ENCODE measurements around the gene MCM3AP. TPM values are rescaled to one million over a fixed set of nuclear protein-coding genes. Genes with fewer than 3 reads are reported as not detected.

MCM3AP gene
- total RNA-seq, 1 donor from 2014 or later = 72.4 TPM

GRCh38 chr21:46323227-46323709 is 37.9 kb upstream of the MCM3AP start:
- Histone ChIP-seq H3F3A (ENCODE audit: low read depth) (peaks cover 38% of the 10 kb centered on the region), H4K20me1 (ENCODE audit: low read depth) (peaks cover 49% of the 10 kb centered on the region), H3K36me3 (no peaks in the 10 kb centered on the region), H3K79me2 (ENCODE audit: low read depth) (peaks cover 83% of the 10 kb centered on the region), H3K4me3 (peak overlapping the region; percentile 99), H3K9me3 (ENCODE audit: low read depth) (no peaks in the 10 kb centered on the region), H3K9ac (peak overlapping the region; percentile 89), H3K4me2 (peak overlapping the region; percentile 99), H3K27ac (peak overlapping the region; percentile 43), H3K4me1 (peaks cover 35% of the 10 kb centered on the region), H3K27me3 (no peaks in the 10 kb centered on the region), H2AFZ (replicated peaks) (no peak overlapping the region)
- Mint-ChIP-seq H3K27ac (peak overlapping the region; percentile 96), H3K4me1 (peaks cover 42% of the 10 kb centered on the region), H3K4me3 (peak overlapping the region; percentile 99), H3K9me3 (no peaks in the 10 kb centered on the region), H3K36me3 (peaks cover 20% of the 10 kb centered on the region), H3K27me3 (ENCODE audit: insufficient read depth, low read depth) (peaks cover 11% of the 10 kb centered on the region)
- DNase-seq (ENCODE audit: low spot score) = peak; percentile 52
- TF ChIP-seq EZH2 (IDR thresholded peaks at IDR 0.05) (no peak), EZH2phosphoT487 (IDR thresholded peaks at IDR 0.05) (no peak)
- TF ChIP-seq, protein P1, sequence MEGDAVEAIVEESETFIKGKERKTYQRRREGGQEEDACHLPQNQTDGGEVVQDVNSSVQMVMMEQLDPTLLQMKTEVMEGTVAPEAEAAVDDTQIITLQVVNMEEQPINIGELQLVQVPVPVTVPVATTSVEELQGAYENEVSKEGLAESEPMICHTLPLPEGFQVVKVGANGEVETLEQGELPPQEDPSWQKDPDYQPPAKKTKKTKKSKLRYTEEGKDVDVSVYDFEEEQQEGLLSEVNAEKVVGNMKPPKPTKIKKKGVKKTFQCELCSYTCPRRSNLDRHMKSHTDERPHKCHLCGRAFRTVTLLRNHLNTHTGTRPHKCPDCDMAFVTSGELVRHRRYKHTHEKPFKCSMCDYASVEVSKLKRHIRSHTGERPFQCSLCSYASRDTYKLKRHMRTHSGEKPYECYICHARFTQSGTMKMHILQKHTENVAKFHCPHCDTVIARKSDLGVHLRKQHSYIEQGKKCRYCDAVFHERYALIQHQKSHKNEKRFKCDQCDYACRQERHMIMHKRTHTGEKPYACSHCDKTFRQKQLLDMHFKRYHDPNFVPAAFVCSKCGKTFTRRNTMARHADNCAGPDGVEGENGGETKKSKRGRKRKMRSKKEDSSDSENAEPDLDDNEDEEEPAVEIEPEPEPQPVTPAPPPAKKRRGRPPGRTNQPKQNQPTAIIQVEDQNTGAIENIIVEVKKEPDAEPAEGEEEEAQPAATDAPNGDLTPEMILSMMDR (IDR thresholded peaks at IDR 0.05) = no peak

GRCh38 chr21:46322351-46323226 is 37.2 kb upstream of the MCM3AP start:
- TF ChIP-seq EZH2phosphoT487 (IDR thresholded peaks at IDR 0.05) (no peak), EZH2 (IDR thresholded peaks at IDR 0.05) (no peak)
- TF ChIP-seq, protein P1 (IDR thresholded peaks at IDR 0.05) = no peak
- Histone ChIP-seq H3K79me2 (ENCODE audit: low read depth) (peaks cover 76% of the 10 kb centered on the region), H3F3A (ENCODE audit: low read depth) (peaks cover 38% of the 10 kb centered on the region), H3K27ac (no peak overlapping the region), H3K27me3 (no peaks in the 10 kb centered on the region), H3K4me3 (peak overlapping the region; percentile 99), H3K4me1 (peaks cover 40% of the 10 kb centered on the region), H2AFZ (replicated peaks) (no peak overlapping the region), H3K4me2 (peak overlapping the region; percentile 99), H4K20me1 (ENCODE audit: low read depth) (peaks cover 55% of the 10 kb centered on the region), H3K9ac (peak overlapping the region; percentile 89), H3K9me3 (ENCODE audit: low read depth) (no peaks in the 10 kb centered on the region), H3K36me3 (no peaks in the 10 kb centered on the region)
- H3K9me3 Mint-ChIP-seq = no peaks in the 10 kb centered on the region
- H3K27me3 Mint-ChIP-seq (ENCODE audit: insufficient read depth, low read depth) = peaks cover 11% of the 10 kb centered on the region
- DNase-seq (ENCODE audit: low spot score) = peak; percentile 47
- peaks cover 42% of the 10 kb centered on the region for H3K4me1 Mint-ChIP-seq
- peak overlapping the region; percentile 99 for H3K4me3 Mint-ChIP-seq
- H3K36me3 Mint-ChIP-seq = peaks cover 19% of the 10 kb centered on the region
- peak overlapping the region; percentile 96 for H3K27ac Mint-ChIP-seq

DNA sequence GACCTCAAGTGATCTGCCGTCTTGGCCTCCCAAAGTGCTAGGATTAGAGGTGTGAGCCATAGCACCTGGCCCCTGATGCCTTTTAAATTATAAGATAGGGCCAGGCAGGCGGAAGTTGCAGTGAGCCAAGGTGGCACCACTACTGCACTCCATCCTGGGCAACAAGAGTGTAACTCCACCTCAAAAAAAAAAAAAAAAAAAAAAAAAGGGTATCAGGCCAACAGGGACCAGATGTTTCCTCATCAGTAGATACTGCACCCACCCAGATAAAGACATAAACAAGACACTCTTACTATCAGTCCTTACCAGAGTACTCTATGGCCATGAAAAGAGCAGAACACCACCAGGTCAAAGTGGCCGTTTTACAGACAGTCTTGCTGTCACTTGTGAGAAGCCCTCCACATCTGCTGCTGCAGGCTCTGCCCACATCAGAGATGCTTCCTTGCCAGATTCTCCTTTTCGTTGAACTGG is 35.0 kb upstream of the MCM3AP start:
- H3K9me3 Mint-ChIP-seq = no peaks in the 10 kb centered on the region
- Histone ChIP-seq H3F3A (ENCODE audit: low read depth) (peaks cover 33% of the 10 kb centered on the region), H3K36me3 (no peaks in the 10 kb centered on the region), H3K9me3 (ENCODE audit: low read depth) (no peaks in the 10 kb centered on the region), H3K4me2 (peak overlapping the region; percentile 99), H3K4me3 (peak overlapping the region; percentile 99), H3K27me3 (no peaks in the 10 kb centered on the region), H3K4me1 (peaks cover 29% of the 10 kb centered on the region), H2AFZ (replicated peaks) (no peak overlapping the region), H3K79me2 (ENCODE audit: low read depth) (peaks cover 58% of the 10 kb centered on the region), H4K20me1 (ENCODE audit: low read depth) (peaks cover 65% of the 10 kb centered on the region), H3K9ac (no peak overlapping the region), H3K27ac (no peak overlapping the region)
- DNase-seq (ENCODE audit: low spot score) = no peak
- TF ChIP-seq EZH2phosphoT487 (IDR thresholded peaks at IDR 0.05) (no peak), EZH2 (IDR thresholded peaks at IDR 0.05) (no peak)
- TF ChIP-seq, protein P1 (IDR thresholded peaks at IDR 0.05) = no peak
- H3K4me1 Mint-ChIP-seq = peaks cover 30% of the 10 kb centered on the region
- H3K36me3 Mint-ChIP-seq = peaks cover 10% of the 10 kb centered on the region
- H3K4me3 Mint-ChIP-seq = peak overlapping the region; percentile 78
- peaks cover 5% of the 10 kb centered on the region for H3K27me3 Mint-ChIP-seq (ENCODE audit: insufficient read depth, low read depth)
- H3K27ac Mint-ChIP-seq = no peak overlapping the region
